Glomerular endothelial cell (primary cell): Measurements from ENCODE around the gene TSPAN4. TPM values are rescaled to one million over a fixed set of nuclear protein-coding genes. Genes with fewer than 3 reads are reported as not detected.

Experiments
- DNase-seq: peaks from one replicate; pipeline ENCODE4 v3.0.0-alpha.2; 2011; ENCODE audit warnings: low read depth, low spot score; ENCODE audit errors: extremely low read depth
- total RNA-seq: library from RNA; depleted of rRNA; stranded (reverse); fragments of >200 nt; gene quantifications from 2 replicates; pipeline ENCODE4 v1.2.3, GENCODE V29; 2015

The TSPAN4 gene
- total RNA-seq, 1 donor from 2014 or later: 134 TPM

- DNase-seq: no peak
These were observed 9.4 kb upstream of the TSPAN4 start for GRCh38 chr11:833114-833791.

- DNase-seq: no peak
These were observed 8.8 kb upstream of the TSPAN4 start for GRCh38 chr11:833849-834311.

- DNase-seq: no peak
These were observed 8.0 kb upstream of the TSPAN4 start for GRCh38 chr11:834371-835316.

- DNase-seq: no peak
These were observed 6.4 kb upstream of the TSPAN4 start for GRCh38 chr11:836274-836673.

GRCh38 chr11:836700-837099 lies 6.0 kb upstream of the TSPAN4 start:
- DNase-seq: no peak

- DNase-seq: no peak
These were observed 5.3 kb upstream of the TSPAN4 start for GRCh38 chr11:837189-837989.

GRCh38 chr11:837990-838307 lies 4.7 kb upstream of the TSPAN4 start:
- no peak for DNase-seq

- DNase-seq: no peak
These were observed 4.0 kb upstream of the TSPAN4 start for GRCh38 chr11:838441-839279.

- DNase-seq: no peak
These were observed 3.4 kb upstream of the TSPAN4 start for GRCh38 chr11:839280-839623.

- DNase-seq: no peak
These were observed 2.6 kb upstream of the TSPAN4 start for GRCh38 chr11:839875-840617.

- DNase-seq: no peak
These were observed 677 bp upstream of the TSPAN4 start for GRCh38 chr11:841981-842369.

- DNase-seq: no peak
These were observed 558 bp downstream of the TSPAN4 start for GRCh38 chr11:843086-843734.

GRCh38 chr11:843818-844692 lies 1.4 kb downstream of the TSPAN4 start:
- peak; percentile 77 for DNase-seq

GRCh38 chr11:844693-845644 lies 2.3 kb downstream of the TSPAN4 start:
- DNase-seq: no peak

- DNase-seq: no peak
These were observed 3.3 kb downstream of the TSPAN4 start for GRCh38 chr11:845872-846495.

- DNase-seq: no peak
These were observed 3.9 kb downstream of the TSPAN4 start for GRCh38 chr11:846496-847098.
